ES-I3 (cell line): ENCODE measurements around the gene SLC7A1.

Source experiments
- H3K36me3 ChIP-seq: 2 replicates; pipeline ENCODE4 v1.6.1; 2013; ENCODE audit warnings: mild to moderate bottlenecking, low read length, control low read depth, moderate library complexity; ENCODE audit not compliant: insufficient read depth
- H3K4me1 ChIP-seq: 2 replicates; pipeline ENCODE4 v1.6.1; 2013; ENCODE audit warnings: mild to moderate bottlenecking, control low read depth, low read length; ENCODE audit not compliant: insufficient read depth
- H3K9ac ChIP-seq: 2 replicates; pipeline ENCODE4 v1.6.1; 2013; ENCODE audit warnings: low read depth, mild to moderate bottlenecking, low read length, moderate library complexity
- H3K9me3 ChIP-seq: 2 replicates; pipeline ENCODE4 v1.6.1; 2013; ENCODE audit warnings: mild to moderate bottlenecking, low read length, moderate library complexity; ENCODE audit not compliant: control insufficient read depth, insufficient read depth

The SLC7A1 gene

GRCh38 chr13:29537736-29538651, 57.5 kb downstream of the SLC7A1 start:
- Histone ChIP-seq H3K9ac (no peak overlapping the region), H3K4me1 (peaks cover 19% of the 10 kb centered on the region), H3K36me3 (peaks cover 13% of the 10 kb centered on the region), H3K9me3 (no peaks in the 10 kb centered on the region)

DNA sequence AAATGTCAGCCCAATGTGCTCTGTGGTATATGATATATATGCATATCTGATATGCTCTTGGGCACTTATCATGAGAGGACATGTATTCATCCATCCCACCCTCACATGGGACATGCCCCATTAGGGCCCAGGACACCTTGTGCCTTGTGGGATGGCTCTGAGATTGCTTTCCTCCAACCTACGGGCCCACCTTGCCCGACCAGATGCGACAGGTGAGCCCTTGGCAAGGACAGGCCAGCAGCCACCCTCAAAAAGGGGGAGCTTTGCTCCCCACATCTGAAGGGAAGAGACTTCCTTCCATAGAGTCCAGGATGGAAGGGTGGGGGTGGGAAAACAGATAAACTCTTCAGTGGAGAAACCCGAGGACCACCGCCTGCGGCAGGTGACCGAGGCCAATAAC, 58.6 kb downstream of the SLC7A1 start:
- Histone ChIP-seq H3K9me3 (no peaks in the 10 kb centered on the region), H3K36me3 (peaks cover 18% of the 10 kb centered on the region), H3K4me1 (peaks cover 19% of the 10 kb centered on the region), H3K9ac (no peak overlapping the region)

DNA sequence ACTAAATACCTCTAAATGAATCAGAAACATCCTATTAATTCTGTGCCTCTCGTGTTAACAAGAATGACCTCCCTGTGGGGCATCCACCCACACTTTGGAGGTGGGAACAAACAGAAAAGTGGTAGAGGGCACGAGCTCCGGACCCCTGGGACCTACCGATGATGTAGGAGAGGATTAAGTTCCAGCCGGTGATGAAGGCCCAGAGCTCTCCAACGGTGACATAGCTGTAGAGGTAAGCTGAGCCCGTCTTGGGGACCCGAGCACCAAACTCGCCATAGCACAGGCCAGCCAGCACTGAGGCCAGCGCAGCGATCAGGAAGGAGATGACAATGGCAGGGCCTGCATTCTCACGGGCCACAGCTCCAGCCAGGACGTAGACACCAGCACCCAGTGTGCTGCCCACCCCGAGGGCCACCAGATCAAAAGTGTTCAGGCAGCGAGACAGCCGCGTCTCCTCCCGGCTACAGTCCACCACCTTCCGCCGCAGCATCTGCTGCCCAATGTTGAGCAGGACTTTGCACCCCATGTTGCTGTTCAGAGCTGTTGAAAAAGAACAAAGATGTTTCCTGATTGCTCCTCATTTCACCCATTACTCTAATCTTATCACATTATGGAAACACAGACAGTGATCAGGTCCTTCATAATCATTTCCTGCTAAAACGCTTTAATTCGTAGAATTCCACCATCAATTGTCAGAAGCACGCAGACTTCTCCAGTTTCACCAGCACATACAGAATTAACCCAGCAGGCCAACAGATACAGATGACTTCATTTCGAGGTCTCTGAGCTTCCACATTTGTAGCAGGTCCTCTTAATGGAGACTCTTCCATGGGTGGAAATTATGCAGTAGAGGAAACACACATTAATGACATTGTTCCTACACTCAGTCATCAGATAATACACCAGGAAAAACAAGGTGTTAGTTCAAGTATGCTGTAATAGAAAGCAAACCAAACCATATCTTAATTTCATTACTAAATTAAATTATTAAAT, 59.5 kb downstream of the SLC7A1 start:
- H3K9ac ChIP-seq = no peak overlapping the region
- peaks cover 12% of the 10 kb centered on the region for H3K4me1 ChIP-seq
- H3K36me3 ChIP-seq = peaks cover 18% of the 10 kb centered on the region
- no peaks in the 10 kb centered on the region for H3K9me3 ChIP-seq

DNA sequence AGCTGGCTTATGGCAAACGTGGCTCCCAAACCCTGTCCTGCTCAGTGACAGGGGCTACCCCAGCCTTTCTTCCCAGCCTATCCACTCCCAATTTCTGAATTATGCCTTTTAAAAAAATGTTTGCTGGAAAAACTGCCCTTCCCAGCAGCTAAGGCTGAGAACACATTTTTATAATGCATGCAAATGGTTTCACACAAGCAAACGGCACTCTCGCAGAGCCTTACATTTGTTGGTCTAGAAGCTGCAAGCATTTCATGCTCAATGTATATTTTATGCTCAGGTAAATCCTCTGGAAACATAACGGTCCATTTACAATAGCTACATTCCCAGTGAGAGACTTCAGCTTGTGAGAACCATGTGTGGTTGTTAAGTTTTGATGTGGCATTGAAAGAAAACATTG, 61.4 kb downstream of the SLC7A1 start:
- no peaks in the 10 kb centered on the region for H3K9me3 ChIP-seq
- no peak overlapping the region for H3K9ac ChIP-seq
- H3K36me3 ChIP-seq = peaks cover 15% of the 10 kb centered on the region
- H3K4me1 ChIP-seq = no peaks in the 10 kb centered on the region

GRCh38 chr13:29532821-29533220, 62.7 kb downstream of the SLC7A1 start:
- Histone ChIP-seq H3K9ac (no peak overlapping the region), H3K36me3 (peaks cover 18% of the 10 kb centered on the region), H3K9me3 (no peaks in the 10 kb centered on the region), H3K4me1 (no peaks in the 10 kb centered on the region)

GRCh38 chr13:29532116-29532515, 63.4 kb downstream of the SLC7A1 start:
- Histone ChIP-seq H3K36me3 (peaks cover 18% of the 10 kb centered on the region), H3K9ac (no peak overlapping the region), H3K4me1 (no peaks in the 10 kb centered on the region), H3K9me3 (no peaks in the 10 kb centered on the region)

DNA sequence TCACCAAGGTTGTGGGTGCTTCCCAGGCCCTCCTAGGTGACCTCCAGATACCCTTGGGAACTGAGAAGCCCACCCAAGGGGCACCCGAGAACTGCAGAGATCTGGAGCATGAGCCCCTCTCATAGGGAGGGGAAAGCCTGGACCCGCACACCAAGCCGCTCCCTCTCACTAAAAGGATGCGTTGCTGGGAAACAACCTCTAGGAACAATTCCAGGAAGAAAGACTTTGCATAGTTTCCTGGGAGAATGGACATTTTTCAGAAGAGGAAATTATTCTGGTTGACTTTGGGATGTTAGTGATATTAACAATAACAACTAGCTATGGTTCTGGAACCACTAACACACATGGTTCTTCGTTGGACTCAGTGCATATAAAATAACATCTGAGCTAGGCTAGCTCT, 64.6 kb downstream of the SLC7A1 start:
- no peaks in the 10 kb centered on the region for H3K9me3 ChIP-seq

GRCh38 chr13:29529754-29530153, 65.7 kb downstream of the SLC7A1 start:
- Histone ChIP-seq H3K9ac (no peak overlapping the region), H3K9me3 (no peaks in the 10 kb centered on the region), H3K36me3 (peaks cover 18% of the 10 kb centered on the region), H3K4me1 (no peaks in the 10 kb centered on the region)

More for the DNA sequence above, 64.6 kb downstream of the SLC7A1 start:
- Histone ChIP-seq H3K9ac (no peak overlapping the region), H3K4me1 (no peaks in the 10 kb centered on the region), H3K36me3 (peaks cover 18% of the 10 kb centered on the region)

- Histone ChIP-seq H3K4me1 (no peaks in the 10 kb centered on the region), H3K9ac (no peak overlapping the region), H3K36me3 (peaks cover 19% of the 10 kb centered on the region)
Observed at GRCh38 chr13:29527916-29528315, 67.6 kb downstream of the SLC7A1 start.

GRCh38 chr13:29527511-29527910, 68.0 kb downstream of the SLC7A1 start:
- H3K9me3 ChIP-seq = no peaks in the 10 kb centered on the region
- H3K9ac ChIP-seq = no peak overlapping the region
- no peaks in the 10 kb centered on the region for H3K4me1 ChIP-seq
- H3K36me3 ChIP-seq = peaks cover 19% of the 10 kb centered on the region

More at GRCh38 chr13:29527916-29528315, 67.6 kb downstream of the SLC7A1 start:
- H3K9me3 ChIP-seq = no peaks in the 10 kb centered on the region

- Histone ChIP-seq H3K4me1 (no peaks in the 10 kb centered on the region), H3K9me3 (no peaks in the 10 kb centered on the region), H3K36me3 (peaks cover 15% of the 10 kb centered on the region), H3K9ac (no peak overlapping the region)
Observed at GRCh38 chr13:29526741-29527140, 68.7 kb downstream of the SLC7A1 start.

DNA sequence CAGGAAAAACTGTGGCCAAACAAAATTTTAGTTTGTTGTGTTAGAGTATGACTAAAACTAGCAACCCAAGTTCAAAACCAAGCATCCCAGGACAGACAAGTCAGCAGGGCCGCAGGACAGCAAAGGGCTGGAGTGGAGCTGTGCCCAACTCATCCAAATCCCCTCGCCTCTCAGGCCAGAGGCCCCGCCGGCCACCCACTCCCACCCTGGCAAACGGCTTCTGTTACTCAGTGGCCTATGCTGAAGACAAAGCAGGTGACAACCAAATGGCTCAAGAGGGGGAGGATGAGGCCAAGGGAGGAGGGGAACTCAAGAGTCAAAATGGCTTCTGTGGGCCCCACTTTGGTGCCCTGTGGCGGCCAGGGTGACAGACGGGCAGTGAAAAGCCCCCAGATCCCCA, 69.7 kb downstream of the SLC7A1 start:
- H3K9ac ChIP-seq = no peak overlapping the region
- H3K36me3 ChIP-seq = peaks cover 22% of the 10 kb centered on the region
- no peaks in the 10 kb centered on the region for H3K4me1 ChIP-seq
- H3K9me3 ChIP-seq = no peaks in the 10 kb centered on the region

- Histone ChIP-seq H3K9me3 (no peaks in the 10 kb centered on the region), H3K4me1 (no peaks in the 10 kb centered on the region), H3K9ac (no peak overlapping the region), H3K36me3 (peaks cover 32% of the 10 kb centered on the region)
Observed at GRCh38 chr13:29524641-29525040, 70.8 kb downstream of the SLC7A1 start.

GRCh38 chr13:29524176-29524575, 71.3 kb downstream of the SLC7A1 start:
- no peaks in the 10 kb centered on the region for H3K4me1 ChIP-seq
- no peaks in the 10 kb centered on the region for H3K9me3 ChIP-seq
- H3K36me3 ChIP-seq = peaks cover 30% of the 10 kb centered on the region
- H3K9ac ChIP-seq = no peak overlapping the region
